GM20000 (cell line): Measurements from ENCODE around the gene IL6R.

ENCODE experiments used
- DNase-seq: peaks from one replicate; pipeline ENCODE4 v3.0.0; 2012; ENCODE audit warnings: low spot score
- TF ChIP-seq, protein P1 (sequence below): IDR thresholded peaks from 2 replicates; pipeline ENCODE4 v1.5.1; 2012; ENCODE audit warnings: mild to moderate bottlenecking, control low read depth; ENCODE audit errors: extremely low read depth, missing control alignments

Gene IL6R

DNA sequence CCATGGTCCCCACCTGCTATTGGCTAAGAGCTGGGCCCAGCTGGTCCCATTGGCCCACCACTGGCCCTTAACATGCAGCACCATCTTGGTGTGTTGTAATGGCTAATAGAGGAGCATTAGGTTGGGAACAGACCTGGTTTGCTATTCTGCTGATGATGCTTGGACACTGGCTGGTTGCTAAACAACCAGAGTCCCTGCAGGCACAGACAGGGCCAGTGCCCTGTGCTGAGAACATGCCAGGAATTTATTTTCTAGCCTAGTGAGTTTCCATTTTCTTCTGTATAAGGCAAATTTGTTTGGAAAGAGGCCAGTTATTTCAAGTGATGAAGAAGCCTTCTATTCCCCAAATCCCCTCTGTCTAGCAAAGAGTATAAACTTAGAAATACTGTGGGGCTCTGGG lies 53.9 kb downstream of the IL6R start:
- DNase-seq, result no peak
- TF ChIP-seq, protein P1, sequence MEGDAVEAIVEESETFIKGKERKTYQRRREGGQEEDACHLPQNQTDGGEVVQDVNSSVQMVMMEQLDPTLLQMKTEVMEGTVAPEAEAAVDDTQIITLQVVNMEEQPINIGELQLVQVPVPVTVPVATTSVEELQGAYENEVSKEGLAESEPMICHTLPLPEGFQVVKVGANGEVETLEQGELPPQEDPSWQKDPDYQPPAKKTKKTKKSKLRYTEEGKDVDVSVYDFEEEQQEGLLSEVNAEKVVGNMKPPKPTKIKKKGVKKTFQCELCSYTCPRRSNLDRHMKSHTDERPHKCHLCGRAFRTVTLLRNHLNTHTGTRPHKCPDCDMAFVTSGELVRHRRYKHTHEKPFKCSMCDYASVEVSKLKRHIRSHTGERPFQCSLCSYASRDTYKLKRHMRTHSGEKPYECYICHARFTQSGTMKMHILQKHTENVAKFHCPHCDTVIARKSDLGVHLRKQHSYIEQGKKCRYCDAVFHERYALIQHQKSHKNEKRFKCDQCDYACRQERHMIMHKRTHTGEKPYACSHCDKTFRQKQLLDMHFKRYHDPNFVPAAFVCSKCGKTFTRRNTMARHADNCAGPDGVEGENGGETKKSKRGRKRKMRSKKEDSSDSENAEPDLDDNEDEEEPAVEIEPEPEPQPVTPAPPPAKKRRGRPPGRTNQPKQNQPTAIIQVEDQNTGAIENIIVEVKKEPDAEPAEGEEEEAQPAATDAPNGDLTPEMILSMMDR, result no peak

DNA sequence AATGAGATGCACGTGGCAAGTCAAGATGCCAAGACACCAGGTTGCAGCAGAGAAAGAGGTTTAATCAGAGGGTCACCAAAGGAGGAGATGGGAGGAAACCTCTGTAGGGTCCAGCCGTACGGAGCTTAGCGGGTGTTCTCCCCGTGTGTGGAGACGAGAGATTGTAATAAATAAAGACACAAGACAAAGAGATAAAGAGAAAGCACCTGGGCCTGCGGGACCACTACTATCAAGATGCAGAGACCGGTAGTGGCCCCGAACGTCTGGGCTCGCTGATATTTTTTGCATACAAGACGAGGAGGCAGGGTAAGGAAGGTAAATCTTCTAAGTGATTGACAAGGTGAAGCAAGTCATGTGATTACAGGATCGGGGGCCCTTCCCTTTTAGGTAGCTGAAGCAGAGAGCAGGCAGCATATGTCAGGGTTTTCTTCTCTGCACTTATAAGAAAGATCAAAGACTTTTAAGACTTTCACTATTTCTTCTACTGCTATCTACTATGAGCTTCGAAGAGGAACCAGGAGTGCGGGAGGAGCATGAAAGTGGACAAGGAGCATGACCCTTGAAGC lies 55.6 kb downstream of the IL6R start:
- DNase-seq, result no peak
- TF ChIP-seq, protein P1, result no peak

GRCh38 chr1:154463512-154463990 lies 58.4 kb downstream of the IL6R start:
- TF ChIP-seq, protein P1, result no peak
- peak; percentile 44 for DNase-seq

DNA sequence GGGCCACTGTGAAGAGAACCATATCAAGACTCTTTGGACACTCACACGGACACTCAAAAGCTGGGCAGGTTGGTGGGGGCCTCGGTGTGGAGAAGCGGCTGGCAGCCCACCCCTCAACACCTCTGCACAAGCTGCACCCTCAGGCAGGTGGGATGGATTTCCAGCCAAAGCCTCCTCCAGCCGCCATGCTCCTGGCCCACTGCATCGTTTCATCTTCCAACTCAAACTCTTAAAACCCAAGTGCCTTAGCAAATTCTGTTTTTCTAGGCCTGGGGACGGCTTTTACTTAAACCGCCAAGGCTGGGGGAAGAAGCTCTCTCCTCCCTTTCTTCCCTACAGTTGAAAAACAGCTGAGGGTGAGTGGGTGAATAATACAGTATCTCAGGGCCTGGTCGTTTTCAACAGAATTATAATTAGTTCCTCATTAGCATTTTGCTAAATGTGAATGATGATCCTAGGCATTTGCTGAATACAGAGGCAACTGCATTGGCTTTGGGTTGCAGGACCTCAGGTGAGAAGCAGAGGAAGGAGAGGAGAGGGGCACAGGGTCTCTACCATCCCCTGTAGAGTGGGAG lies 60.6 kb downstream of the IL6R start:
- no peak for DNase-seq
- TF ChIP-seq, protein P1, result no peak

DNA sequence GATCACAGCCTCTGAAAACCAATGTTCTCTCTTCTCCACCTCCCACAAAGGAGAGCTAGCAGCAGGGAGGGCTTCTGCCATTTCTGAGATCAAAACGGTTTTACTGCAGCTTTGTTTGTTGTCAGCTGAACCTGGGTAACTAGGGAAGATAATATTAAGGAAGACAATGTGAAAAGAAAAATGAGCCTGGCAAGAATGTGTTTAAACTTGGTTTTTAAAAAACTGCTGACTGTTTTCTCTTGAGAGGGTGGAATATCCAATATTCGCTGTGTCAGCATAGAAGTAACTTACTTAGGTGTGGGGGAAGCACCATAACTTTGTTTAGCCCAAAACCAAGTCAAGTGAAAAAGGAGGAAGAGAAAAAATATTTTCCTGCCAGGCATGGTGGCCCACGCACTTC lies 61.1 kb downstream of the IL6R start:
- no peak for DNase-seq
- TF ChIP-seq, protein P1, result no peak

GRCh38 chr1:154466921-154467417 lies 61.8 kb downstream of the IL6R start:
- DNase-seq, result peak; percentile 44

More at GRCh38 chr1:154466921-154467417, 61.8 kb downstream of the IL6R start:
- TF ChIP-seq, protein P1, result peak; percentile 19
